ENCODE results near the gene ALPK1. TPM values are rescaled to one million over a fixed set of nuclear protein-coding genes. Genes with fewer than 3 reads are reported as not detected.

The ALPK1 gene
- total RNA-seq, 1 donor from 2014 or later: 13.7 TPM

- DNase-seq (ENCODE audit: low read depth) (no peak), FAIRE-seq (no peak)
- H3K36me3 ChIP-seq (ENCODE audit: control insufficient read depth, insufficient read depth, low read length): no peaks in the 10 kb centered on the region
- H3K27me3 ChIP-seq (ENCODE audit: control insufficient read depth, insufficient read depth, low read length): no peaks in the 10 kb centered on the region
- no peak overlapping the region for H3K4me3 ChIP-seq (ENCODE audit: low read depth, low read length)
- no peak for TF ChIP-seq CTCF (IDR thresholded peaks at IDR 0.05; ENCODE audit: insufficient read depth, low read length, severe bottlenecking)
Measured at GRCh38 chr4:112371361-112371760, 74.2 kb downstream of the ALPK1 start.

- Histone ChIP-seq H3K36me3 (ENCODE audit: control insufficient read depth, insufficient read depth, low read length) (peaks cover 4% of the 10 kb centered on the region), H3K27me3 (ENCODE audit: control insufficient read depth, insufficient read depth, low read length) (no peaks in the 10 kb centered on the region), H3K4me3 (ENCODE audit: low read depth, low read length) (no peak overlapping the region)
- FAIRE-seq (no peak), DNase-seq (ENCODE audit: low read depth) (no peak)
- no peak for TF ChIP-seq CTCF (IDR thresholded peaks at IDR 0.05; ENCODE audit: insufficient read depth, low read length, severe bottlenecking)
Measured at GRCh38 chr4:112374850-112375249, 77.7 kb downstream of the ALPK1 start.

GRCh38 chr4:112377171-112377570, 80.0 kb downstream of the ALPK1 start:
- Histone ChIP-seq H3K4me3 (ENCODE audit: low read depth, low read length) (no peak overlapping the region), H3K27me3 (ENCODE audit: control insufficient read depth, insufficient read depth, low read length) (no peaks in the 10 kb centered on the region), H3K36me3 (ENCODE audit: control insufficient read depth, insufficient read depth, low read length) (peaks cover 4% of the 10 kb centered on the region)
- no peak for FAIRE-seq
- TF ChIP-seq CTCF (IDR thresholded peaks at IDR 0.05; ENCODE audit: insufficient read depth, low read length, severe bottlenecking): no peak
- DNase-seq (ENCODE audit: low read depth): no peak

- H3K36me3 ChIP-seq (ENCODE audit: control insufficient read depth, insufficient read depth, low read length): peaks cover 4% of the 10 kb centered on the region
- no peak for DNase-seq (ENCODE audit: low read depth)
- no peak for TF ChIP-seq CTCF (IDR thresholded peaks at IDR 0.05; ENCODE audit: insufficient read depth, low read length, severe bottlenecking)
- no peaks in the 10 kb centered on the region for H3K27me3 ChIP-seq (ENCODE audit: control insufficient read depth, insufficient read depth, low read length)
- no peak overlapping the region for H3K4me3 ChIP-seq (ENCODE audit: low read depth, low read length)
- FAIRE-seq: no peak
Measured at GRCh38 chr4:112377594-112378242, 80.5 kb downstream of the ALPK1 start.

- peaks cover 4% of the 10 kb centered on the region for H3K36me3 ChIP-seq (ENCODE audit: control insufficient read depth, insufficient read depth, low read length)
- no peaks in the 10 kb centered on the region for H3K27me3 ChIP-seq (ENCODE audit: control insufficient read depth, insufficient read depth, low read length)
- FAIRE-seq (no peak), DNase-seq (ENCODE audit: low read depth) (no peak)
- H3K4me3 ChIP-seq (ENCODE audit: low read depth, low read length): no peak overlapping the region
- no peak for TF ChIP-seq CTCF (IDR thresholded peaks at IDR 0.05; ENCODE audit: insufficient read depth, low read length, severe bottlenecking)
Measured at GRCh38 chr4:112378243-112378620, 81.1 kb downstream of the ALPK1 start.

- TF ChIP-seq CTCF (IDR thresholded peaks at IDR 0.05; ENCODE audit: insufficient read depth, low read length, severe bottlenecking): no peak
- H3K27me3 ChIP-seq (ENCODE audit: control insufficient read depth, insufficient read depth, low read length): no peaks in the 10 kb centered on the region
- peaks cover 4% of the 10 kb centered on the region for H3K36me3 ChIP-seq (ENCODE audit: control insufficient read depth, insufficient read depth, low read length)
Measured at GRCh38 chr4:112378858-112379257, 81.7 kb downstream of the ALPK1 start.

More at GRCh38 chr4:112378858-112379257, 81.7 kb downstream of the ALPK1 start:
- no peak for FAIRE-seq
- no peak for DNase-seq (ENCODE audit: low read depth)
- no peak overlapping the region for H3K4me3 ChIP-seq (ENCODE audit: low read depth, low read length)
